Measurements from ENCODE around the gene FCER2.

FCER2 gene

GRCh38 chr19:7668842-7669241, 33.1 kb downstream of the FCER2 start, which contains the start of gene RETN:
Gene RETN (plus strand): TSS chr19:7669049. CDS start chr19:7669327, 278 bp downstream.
- H4K20me1 ChIP-seq (ENCODE audit: low read depth, low read length): no peaks in the 10 kb centered on the region
- no peak within 1 kb of the TSS for H3K27ac ChIP-seq (ENCODE audit: low read depth, low read length)
- no peaks in the 10 kb centered on the region for H3K79me2 ChIP-seq (ENCODE audit: insufficient read depth, low read length)
- no peak within 1 kb of the TSS for H3K4me2 ChIP-seq (ENCODE audit: low read depth, low read length, poor library complexity, severe bottlenecking)
- H3K36me3 ChIP-seq (ENCODE audit: low read length): no peaks in the 10 kb centered on the region
- no peaks in the 10 kb centered on the region for H3F3A ChIP-seq (ENCODE audit: insufficient read depth)
- H3K9ac ChIP-seq (ENCODE audit: low read length): no peak within 1 kb of the TSS
- TF ChIP-seq EZH2phosphoT487 (conservative IDR thresholded peaks at IDR 0.05; ENCODE audit: low read length): no peak
- no peak for TF ChIP-seq CTCF (IDR thresholded peaks at IDR 0.05; ENCODE audit: insufficient read depth, low read length, poor library complexity, severe bottlenecking)
- H3K9me2 ChIP-seq (replicated peaks; ENCODE audit: insufficient read depth, low read length): no peaks in the 10 kb centered on the region
- no peak within 1 kb of the TSS for H2AFZ ChIP-seq (ENCODE audit: low read depth, low read length, severe bottlenecking)
- H3K9me3 ChIP-seq (ENCODE audit: insufficient read depth, low read length): no peaks in the 10 kb centered on the region
- H3K4me3 ChIP-seq (ENCODE audit: insufficient read depth, low read length, poor library complexity, severe bottlenecking): no peak within 1 kb of the TSS
- no peaks in the 10 kb centered on the region for H3K27me3 ChIP-seq (ENCODE audit: low read length)

GRCh38 chr19:7665076-7665475, 36.9 kb downstream of the FCER2 start:
- TF ChIP-seq EZH2phosphoT487 (conservative IDR thresholded peaks at IDR 0.05; ENCODE audit: low read length) (no peak), CTCF (IDR thresholded peaks at IDR 0.05; ENCODE audit: insufficient read depth, low read length, poor library complexity, severe bottlenecking) (no peak)
- no peaks in the 10 kb centered on the region for H3K9me3 ChIP-seq (ENCODE audit: insufficient read depth, low read length)
- H3K27ac ChIP-seq (ENCODE audit: low read depth, low read length): no peak overlapping the region
- H2AFZ ChIP-seq (ENCODE audit: low read depth, low read length, severe bottlenecking): no peak overlapping the region
- no peaks in the 10 kb centered on the region for H4K20me1 ChIP-seq (ENCODE audit: low read depth, low read length)
- H3K4me3 ChIP-seq (ENCODE audit: insufficient read depth, low read length, poor library complexity, severe bottlenecking): no peak overlapping the region
- no peaks in the 10 kb centered on the region for H3K79me2 ChIP-seq (ENCODE audit: insufficient read depth, low read length)
- no peaks in the 10 kb centered on the region for H3K9me2 ChIP-seq (replicated peaks; ENCODE audit: insufficient read depth, low read length)
- no peak overlapping the region for H3K9ac ChIP-seq (ENCODE audit: low read length)
- no peak overlapping the region for H3K4me2 ChIP-seq (ENCODE audit: low read depth, low read length, poor library complexity, severe bottlenecking)
- H3K36me3 ChIP-seq (ENCODE audit: low read length): no peaks in the 10 kb centered on the region
- no peaks in the 10 kb centered on the region for H3F3A ChIP-seq (ENCODE audit: insufficient read depth)
- no peaks in the 10 kb centered on the region for H3K27me3 ChIP-seq (ENCODE audit: low read length)

- TF ChIP-seq CTCF (IDR thresholded peaks at IDR 0.05; ENCODE audit: insufficient read depth, low read length, poor library complexity, severe bottlenecking): no peak
- TF ChIP-seq EZH2phosphoT487 (conservative IDR thresholded peaks at IDR 0.05; ENCODE audit: low read length): no peak
- Histone ChIP-seq H3K9me3 (ENCODE audit: insufficient read depth, low read length) (no peaks in the 10 kb centered on the region), H3K36me3 (ENCODE audit: low read length) (no peaks in the 10 kb centered on the region), H3F3A (ENCODE audit: insufficient read depth) (no peaks in the 10 kb centered on the region), H3K79me2 (ENCODE audit: insufficient read depth, low read length) (no peaks in the 10 kb centered on the region), H3K9ac (ENCODE audit: low read length) (no peak overlapping the region), H3K4me2 (ENCODE audit: low read depth, low read length, poor library complexity, severe bottlenecking) (no peak overlapping the region), H3K27ac (ENCODE audit: low read depth, low read length) (no peak overlapping the region), H2AFZ (ENCODE audit: low read depth, low read length, severe bottlenecking) (no peak overlapping the region), H4K20me1 (ENCODE audit: low read depth, low read length) (no peaks in the 10 kb centered on the region), H3K4me3 (ENCODE audit: insufficient read depth, low read length, poor library complexity, severe bottlenecking) (no peak overlapping the region), H3K9me2 (replicated peaks; ENCODE audit: insufficient read depth, low read length) (no peaks in the 10 kb centered on the region), H3K27me3 (ENCODE audit: low read length) (no peaks in the 10 kb centered on the region)
Observed at GRCh38 chr19:7663706-7664105, 38.2 kb downstream of the FCER2 start.

Data from SU-DHL-6 (cell line).